ENCODE data around the gene NHSL1.

The NHSL1 gene

GRCh38 chr6:138446821-138447220 is 52.5 kb downstream of the NHSL1 start:
- no peak overlapping the region for H2BK5ac ChIP-seq (ENCODE audit: low read length)
- no peak overlapping the region for H3K4ac ChIP-seq (ENCODE audit: low read length)
- no peak overlapping the region for H2BK15ac ChIP-seq (ENCODE audit: low read length)
- WGBS, 2 donors (ENCODE audit: extremely low coverage in 2 of 2, insufficient read length in 2 of 2, insufficient replicate concordance in 1 of 2): no CpG with 5 or more reads among the region's 6 CpGs
- no peaks in the 10 kb centered on the region for H3K27me3 ChIP-seq (ENCODE audit: control insufficient read depth in 3 of 3, insufficient read depth in 3 of 3, low read depth in 1 of 3, low read length in 3 of 3)
- no peak overlapping the region for H3K18ac ChIP-seq (ENCODE audit: low read length)
- no peak for DNase-seq (ENCODE audit: low spot score)
- H2AK5ac ChIP-seq (ENCODE audit: low read depth, low read length): no peak overlapping the region
- H3K36me3 ChIP-seq (replicated peaks in 1 of 2; ENCODE audit: control insufficient read depth in 2 of 2, insufficient read depth in 2 of 2, low read length in 2 of 2): peaks cover 2 to 93% of the 10 kb centered on the region in 2 donors
- H3K4me3 ChIP-seq (ENCODE audit: low read length in 2 of 2): no peak overlapping the region
- no peak overlapping the region for H4K8ac ChIP-seq (ENCODE audit: low read depth, low read length)
- no peak overlapping the region for H2BK120ac ChIP-seq (ENCODE audit: low read depth, low read length)
- H3K4me1 ChIP-seq (ENCODE audit: control insufficient read depth in 2 of 2, insufficient read depth in 1 of 2, low read depth in 1 of 2, low read length in 2 of 2): no peaks in the 10 kb centered on the region
- no peak overlapping the region for H2BK12ac ChIP-seq (ENCODE audit: low read length)
- peaks cover 0 to 3% of the 10 kb centered on the region in 2 donors for H3K9me3 ChIP-seq (replicated peaks in 1 of 2; ENCODE audit: control insufficient read depth in 2 of 2, insufficient read depth in 1 of 2, low read depth in 1 of 2, low read length in 2 of 2)
- no peak overlapping the region for H3K27ac ChIP-seq (replicated peaks; ENCODE audit: low read length)
- H2AFZ ChIP-seq (ENCODE audit: low read length): no peak overlapping the region
- peaks cover 1% of the 10 kb centered on the region for H3K79me1 ChIP-seq (ENCODE audit: low read depth, low read length)
- no peak overlapping the region for H4K91ac ChIP-seq (ENCODE audit: low read depth, low read length, poor library complexity)
- H3K14ac ChIP-seq (ENCODE audit: low read length): no peak overlapping the region
- no peak overlapping the region for H3K4me2 ChIP-seq (ENCODE audit: insufficient read depth, low read length, poor library complexity, severe bottlenecking)
- no peak overlapping the region for H3K9ac ChIP-seq (ENCODE audit: low read depth, low read length, poor library complexity)
- H3K23ac ChIP-seq (ENCODE audit: low read depth, low read length, poor library complexity): no peak overlapping the region

GRCh38 chr6:138443979-138444378 is 55.3 kb downstream of the NHSL1 start:
- H3K36me3 ChIP-seq (replicated peaks in 1 of 2; ENCODE audit: control insufficient read depth in 2 of 2, insufficient read depth in 2 of 2, low read length in 2 of 2): peaks cover 4 to 97% of the 10 kb centered on the region in 2 donors
- no peak overlapping the region for H3K4ac ChIP-seq (ENCODE audit: low read length)
- DNase-seq (ENCODE audit: low spot score): no peak
- H2AFZ ChIP-seq (ENCODE audit: low read length): no peak overlapping the region
- H3K9me3 ChIP-seq (replicated peaks in 1 of 2; ENCODE audit: control insufficient read depth in 2 of 2, insufficient read depth in 1 of 2, low read depth in 1 of 2, low read length in 2 of 2): peaks cover 0 to 3% of the 10 kb centered on the region in 2 donors
- no peak overlapping the region for H2AK5ac ChIP-seq (ENCODE audit: low read depth, low read length)
- H3K9ac ChIP-seq (ENCODE audit: low read depth, low read length, poor library complexity): no peak overlapping the region
- H3K18ac ChIP-seq (ENCODE audit: low read length): no peak overlapping the region
- H3K23ac ChIP-seq (ENCODE audit: low read depth, low read length, poor library complexity): no peak overlapping the region
- H4K8ac ChIP-seq (ENCODE audit: low read depth, low read length): no peak overlapping the region
- no peaks in the 10 kb centered on the region for H3K27me3 ChIP-seq (ENCODE audit: control insufficient read depth in 3 of 3, insufficient read depth in 3 of 3, low read depth in 1 of 3, low read length in 3 of 3)
- H3K4me1 ChIP-seq (ENCODE audit: control insufficient read depth in 2 of 2, insufficient read depth in 1 of 2, low read depth in 1 of 2, low read length in 2 of 2): no peaks in the 10 kb centered on the region
- H3K4me3 ChIP-seq (ENCODE audit: low read length in 2 of 2): no peak overlapping the region
- no peak overlapping the region for H3K4me2 ChIP-seq (ENCODE audit: insufficient read depth, low read length, poor library complexity, severe bottlenecking)
- H2BK5ac ChIP-seq (ENCODE audit: low read length): no peak overlapping the region
- H4K91ac ChIP-seq (ENCODE audit: low read depth, low read length, poor library complexity): no peak overlapping the region
- H2BK120ac ChIP-seq (ENCODE audit: low read depth, low read length): no peak overlapping the region
- peaks cover 2% of the 10 kb centered on the region for H3K79me1 ChIP-seq (ENCODE audit: low read depth, low read length)
- no peak overlapping the region for H3K14ac ChIP-seq (ENCODE audit: low read length)
- H2BK12ac ChIP-seq (ENCODE audit: low read length): no peak overlapping the region
- H3K27ac ChIP-seq (replicated peaks; ENCODE audit: low read length): no peak overlapping the region
- no peak overlapping the region for H2BK15ac ChIP-seq (ENCODE audit: low read length)

DNA sequence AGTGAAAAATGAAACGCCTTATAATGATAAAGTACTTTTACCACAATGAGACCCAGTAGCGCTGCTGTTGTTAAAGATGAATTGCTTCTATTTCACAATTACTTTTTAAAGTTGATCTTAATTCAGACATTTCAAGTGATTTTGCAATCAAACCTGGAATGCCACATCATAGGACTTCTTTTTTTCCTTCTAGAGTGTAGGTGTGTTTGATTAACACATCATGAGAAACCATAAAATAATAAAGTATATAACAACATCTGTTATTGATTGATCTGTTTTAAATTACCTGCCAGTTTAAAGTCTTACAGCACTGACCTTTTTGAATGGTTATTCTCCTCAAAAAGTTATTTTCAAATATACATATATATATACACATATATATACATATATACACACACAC is 56.6 kb downstream of the NHSL1 start:
- Histone ChIP-seq H3K4me2 (ENCODE audit: insufficient read depth, low read length, poor library complexity, severe bottlenecking) (no peak overlapping the region), H3K18ac (ENCODE audit: low read length) (no peak overlapping the region), H3K4me3 (ENCODE audit: low read length in 2 of 2) (no peak overlapping the region), H2BK120ac (ENCODE audit: low read depth, low read length) (no peak overlapping the region), H3K79me1 (ENCODE audit: low read depth, low read length) (peaks cover 2% of the 10 kb centered on the region), H3K36me3 (replicated peaks in 1 of 2; ENCODE audit: control insufficient read depth in 2 of 2, insufficient read depth in 2 of 2, low read length in 2 of 2) (peaks cover 4 to 98% of the 10 kb centered on the region in 2 donors), H3K14ac (ENCODE audit: low read length) (no peak overlapping the region), H3K4me1 (ENCODE audit: control insufficient read depth in 2 of 2, insufficient read depth in 1 of 2, low read depth in 1 of 2, low read length in 2 of 2) (no peaks in the 10 kb centered on the region), H3K23ac (ENCODE audit: low read depth, low read length, poor library complexity) (no peak overlapping the region), H3K4ac (ENCODE audit: low read length) (no peak overlapping the region), H4K91ac (ENCODE audit: low read depth, low read length, poor library complexity) (no peak overlapping the region), H2BK12ac (ENCODE audit: low read length) (no peak overlapping the region), H2AK5ac (ENCODE audit: low read depth, low read length) (no peak overlapping the region), H2BK15ac (ENCODE audit: low read length) (no peak overlapping the region), H3K9me3 (replicated peaks in 1 of 2; ENCODE audit: control insufficient read depth in 2 of 2, insufficient read depth in 1 of 2, low read depth in 1 of 2, low read length in 2 of 2) (peaks cover 0 to 5% of the 10 kb centered on the region in 2 donors), H3K27me3 (ENCODE audit: control insufficient read depth in 3 of 3, insufficient read depth in 3 of 3, low read depth in 1 of 3, low read length in 3 of 3) (no peaks in the 10 kb centered on the region), H2AFZ (ENCODE audit: low read length) (no peak overlapping the region), H3K27ac (replicated peaks; ENCODE audit: low read length) (no peak overlapping the region), H4K8ac (ENCODE audit: low read depth, low read length) (no peak overlapping the region), H2BK5ac (ENCODE audit: low read length) (no peak overlapping the region), H3K9ac (ENCODE audit: low read depth, low read length, poor library complexity) (no peak overlapping the region)
- DNase-seq (ENCODE audit: low spot score): no peak
- no CpG with 5 or more reads among the region's 2 CpGs for WGBS, 2 donors (ENCODE audit: extremely low coverage in 2 of 2, insufficient read length in 2 of 2, insufficient replicate concordance in 1 of 2)

- no peak overlapping the region for H3K4ac ChIP-seq (ENCODE audit: low read length)
- no CpG with 5 or more reads among the region's 6 CpGs for WGBS, 2 donors (ENCODE audit: extremely low coverage in 2 of 2, insufficient read length in 2 of 2, insufficient replicate concordance in 1 of 2)
- no peak overlapping the region for H2BK12ac ChIP-seq (ENCODE audit: low read length)
- H3K79me1 ChIP-seq (ENCODE audit: low read depth, low read length): peaks cover 2% of the 10 kb centered on the region
- no peak overlapping the region for H3K27ac ChIP-seq (replicated peaks; ENCODE audit: low read length)
- H3K36me3 ChIP-seq (replicated peaks in 1 of 2; ENCODE audit: control insufficient read depth in 2 of 2, insufficient read depth in 2 of 2, low read length in 2 of 2): peaks cover 4 to 97% of the 10 kb centered on the region in 2 donors
- H3K4me1 ChIP-seq (ENCODE audit: control insufficient read depth in 2 of 2, insufficient read depth in 1 of 2, low read depth in 1 of 2, low read length in 2 of 2): no peaks in the 10 kb centered on the region
- no peak overlapping the region for H3K9ac ChIP-seq (ENCODE audit: low read depth, low read length, poor library complexity)
- no peak overlapping the region for H2BK5ac ChIP-seq (ENCODE audit: low read length)
- no peak for DNase-seq (ENCODE audit: low spot score)
- H2AK5ac ChIP-seq (ENCODE audit: low read depth, low read length): no peak overlapping the region
- H2AFZ ChIP-seq (ENCODE audit: low read length): no peak overlapping the region
- no peak overlapping the region for H3K23ac ChIP-seq (ENCODE audit: low read depth, low read length, poor library complexity)
- no peak overlapping the region for H3K18ac ChIP-seq (ENCODE audit: low read length)
- H2BK15ac ChIP-seq (ENCODE audit: low read length): no peak overlapping the region
- H4K8ac ChIP-seq (ENCODE audit: low read depth, low read length): no peak overlapping the region
- no peak overlapping the region for H4K91ac ChIP-seq (ENCODE audit: low read depth, low read length, poor library complexity)
- no peak overlapping the region for H3K4me2 ChIP-seq (ENCODE audit: insufficient read depth, low read length, poor library complexity, severe bottlenecking)
- peaks cover 0 to 9% of the 10 kb centered on the region in 2 donors for H3K9me3 ChIP-seq (replicated peaks in 1 of 2; ENCODE audit: control insufficient read depth in 2 of 2, insufficient read depth in 1 of 2, low read depth in 1 of 2, low read length in 2 of 2)
- no peak overlapping the region for H3K4me3 ChIP-seq (ENCODE audit: low read length in 2 of 2)
- no peaks in the 10 kb centered on the region for H3K27me3 ChIP-seq (ENCODE audit: control insufficient read depth in 3 of 3, insufficient read depth in 3 of 3, low read depth in 1 of 3, low read length in 3 of 3)
- H3K14ac ChIP-seq (ENCODE audit: low read length): no peak overlapping the region
- H2BK120ac ChIP-seq (ENCODE audit: low read depth, low read length): no peak overlapping the region
Measured at GRCh38 chr6:138441965-138442364, 57.3 kb downstream of the NHSL1 start.
